ENCODE results near the gene PUS1.

GRCh38 chr12:131921866-131922769 lies 7.0 kb upstream of the PUS1 start:
- no peak for TF ChIP-seq CTCF (IDR thresholded peaks at IDR 0.05; ENCODE audit: low read depth, low read length)
- no peak for TF ChIP-seq EZH2phosphoT487 (IDR thresholded peaks at IDR 0.05; ENCODE audit: low read depth)
